Measurements from ENCODE around the gene PDP2.
"Not testable (repeated sequence)": the region's sequence is repeated elsewhere in the genome, so short reads cannot be mapped to it uniquely, and the experiment has no call there.

Gene PDP2

DNA sequence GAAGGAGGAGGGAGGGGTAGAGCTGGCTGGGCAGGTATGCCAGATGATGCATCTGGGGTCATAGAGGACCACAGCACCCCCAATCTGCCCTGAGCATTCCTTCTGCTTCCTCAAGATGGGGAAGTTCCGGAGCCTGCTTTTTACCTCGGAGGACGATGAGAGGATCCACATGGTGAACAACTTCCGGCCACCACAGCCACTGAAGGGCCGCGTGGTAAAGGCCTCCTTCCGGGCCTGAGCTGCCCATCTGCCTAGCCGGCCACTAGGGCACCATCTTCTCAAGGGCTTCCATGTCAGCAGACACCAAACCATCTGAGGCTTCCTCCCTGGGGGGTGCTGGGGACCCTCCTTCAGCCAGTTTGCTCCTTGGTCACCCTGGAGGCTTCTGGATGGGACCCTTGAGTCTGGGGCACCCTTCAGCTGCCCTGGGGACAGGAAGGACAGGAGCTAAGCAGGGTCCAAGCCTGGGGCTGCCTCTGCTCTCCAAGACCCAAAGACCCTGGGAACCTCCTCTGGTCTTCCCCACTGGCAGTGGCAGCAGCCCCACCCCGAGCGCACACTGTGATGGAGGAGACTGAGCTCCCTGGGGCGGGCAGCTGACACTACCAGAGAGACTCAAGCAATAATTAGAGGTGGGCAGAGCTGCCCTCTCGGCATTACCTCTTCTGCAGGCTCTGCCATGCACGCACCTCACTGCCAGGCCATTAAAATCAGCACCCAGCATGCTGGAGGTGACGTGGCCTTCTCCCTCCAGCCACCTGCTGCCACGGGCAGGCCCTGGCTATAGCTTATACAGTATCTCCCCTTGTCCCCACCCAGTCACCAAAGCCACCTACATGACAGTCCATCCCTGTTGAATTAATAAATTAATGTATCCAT, 26.8 kb upstream of the PDP2 start:
- Histone ChIP-seq H3K9me3 (ENCODE audit: control insufficient read depth, low read length) (no peaks in the 10 kb centered on the region), H3K36me3 (ENCODE audit: control insufficient read depth, insufficient read depth, low read length) (no peaks in the 10 kb centered on the region), H3K4me1 (ENCODE audit: control insufficient read depth, insufficient read depth, low read length, poor library complexity, severe bottlenecking) (no peaks in the 10 kb centered on the region), H3K27ac (ENCODE audit: insufficient read depth, low read length, poor library complexity, severe bottlenecking) (no peak overlapping the region), H3K4me3 (ENCODE audit: insufficient read depth, low read depth, low read length, poor library complexity, severe bottlenecking) (no peak overlapping the region), H3K27me3 (replicated peaks; ENCODE audit: control insufficient read depth, insufficient read depth, low read length, poor library complexity, severe bottlenecking) (no peaks in the 10 kb centered on the region)
- no peak for DNase-seq

DNA sequence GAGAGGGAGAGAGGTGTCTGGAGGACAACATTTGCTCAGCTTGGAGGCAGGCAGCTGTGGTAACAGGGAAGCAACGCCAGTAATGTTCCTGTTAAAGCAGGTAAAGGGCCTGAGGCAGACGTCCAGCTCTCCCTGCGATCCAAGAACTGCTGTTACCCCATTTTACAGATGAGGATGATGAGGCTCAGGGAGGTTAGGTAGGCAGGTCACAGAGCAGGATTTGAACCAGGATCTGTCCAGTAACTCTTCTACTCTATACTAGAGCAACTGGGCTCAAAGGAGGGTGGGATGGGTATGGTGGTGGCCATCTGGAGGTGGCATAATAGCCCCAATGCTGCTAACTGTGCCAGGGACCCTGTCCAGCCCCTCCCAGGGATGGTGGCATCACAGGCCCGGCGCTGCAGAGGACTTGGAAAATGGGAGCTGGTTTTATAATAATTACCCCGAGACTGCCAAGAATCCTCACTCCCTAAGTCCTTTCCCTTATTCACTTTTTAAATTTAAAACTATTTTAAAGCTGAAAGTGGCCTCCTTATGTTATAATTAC, 24.1 kb upstream of the PDP2 start:
- Histone ChIP-seq H3K36me3 (ENCODE audit: control insufficient read depth, insufficient read depth, low read length) (no peaks in the 10 kb centered on the region), H3K27me3 (replicated peaks; ENCODE audit: control insufficient read depth, insufficient read depth, low read length, poor library complexity, severe bottlenecking) (no peaks in the 10 kb centered on the region), H3K27ac (ENCODE audit: insufficient read depth, low read length, poor library complexity, severe bottlenecking) (no peak overlapping the region), H3K9me3 (ENCODE audit: control insufficient read depth, low read length) (no peaks in the 10 kb centered on the region), H3K4me1 (ENCODE audit: control insufficient read depth, insufficient read depth, low read length, poor library complexity, severe bottlenecking) (no peaks in the 10 kb centered on the region), H3K4me3 (ENCODE audit: insufficient read depth, low read depth, low read length, poor library complexity, severe bottlenecking) (no peak overlapping the region)
- DNase-seq = no peak

DNA sequence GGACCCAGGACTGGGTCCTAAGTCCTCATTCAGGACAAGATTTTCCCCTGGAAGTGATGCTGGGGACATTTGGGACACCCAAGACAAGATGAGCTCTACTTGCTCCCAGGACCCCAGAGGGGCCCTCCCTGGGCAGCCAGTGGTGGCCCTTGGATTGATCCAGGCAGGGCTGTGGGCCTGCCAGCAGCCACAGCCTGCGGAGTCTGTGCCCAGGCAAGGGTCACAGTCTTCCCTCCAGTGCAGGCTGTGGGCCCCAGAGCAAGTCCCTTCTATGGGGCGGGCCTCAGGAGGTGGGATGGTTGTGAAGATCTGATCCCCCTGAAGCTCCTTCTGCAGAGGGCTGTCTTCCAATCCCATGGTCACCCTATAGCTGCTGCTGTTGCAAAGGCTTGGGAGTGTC, 23.5 kb upstream of the PDP2 start:
- no peaks in the 10 kb centered on the region for H3K4me1 ChIP-seq (ENCODE audit: control insufficient read depth, insufficient read depth, low read length, poor library complexity, severe bottlenecking)
- H3K36me3 ChIP-seq (ENCODE audit: control insufficient read depth, insufficient read depth, low read length) = no peaks in the 10 kb centered on the region
- no peak overlapping the region for H3K4me3 ChIP-seq (ENCODE audit: insufficient read depth, low read depth, low read length, poor library complexity, severe bottlenecking)
- no peaks in the 10 kb centered on the region for H3K27me3 ChIP-seq (replicated peaks; ENCODE audit: control insufficient read depth, insufficient read depth, low read length, poor library complexity, severe bottlenecking)
- no peak for DNase-seq
- H3K27ac ChIP-seq (ENCODE audit: insufficient read depth, low read length, poor library complexity, severe bottlenecking) = no peak overlapping the region
- H3K9me3 ChIP-seq (ENCODE audit: control insufficient read depth, low read length) = no peaks in the 10 kb centered on the region

DNA sequence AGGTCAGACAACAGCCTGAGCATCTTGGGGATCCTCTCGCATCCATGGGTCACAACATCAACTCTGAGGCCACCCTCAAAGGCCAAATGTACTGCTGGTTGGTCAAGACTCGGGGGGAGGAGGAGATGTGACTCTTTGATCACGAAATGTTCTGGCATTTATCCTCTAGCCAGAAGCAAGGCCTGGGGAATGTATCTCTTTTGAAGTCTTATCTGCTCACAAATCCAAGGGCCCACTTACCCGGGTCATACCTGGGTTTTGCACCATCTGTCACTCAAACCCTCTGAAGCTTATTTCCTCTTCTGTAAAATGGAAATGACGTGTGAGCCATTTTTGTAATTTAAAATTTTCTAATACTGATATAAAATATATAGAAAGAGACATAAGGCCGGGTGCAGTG, 22.9 kb upstream of the PDP2 start:
- Histone ChIP-seq H3K36me3 (ENCODE audit: control insufficient read depth, insufficient read depth, low read length) (no peaks in the 10 kb centered on the region), H3K27me3 (replicated peaks; ENCODE audit: control insufficient read depth, insufficient read depth, low read length, poor library complexity, severe bottlenecking) (no peaks in the 10 kb centered on the region), H3K4me3 (ENCODE audit: insufficient read depth, low read depth, low read length, poor library complexity, severe bottlenecking) (no peak overlapping the region), H3K27ac (ENCODE audit: insufficient read depth, low read length, poor library complexity, severe bottlenecking) (no peak overlapping the region), H3K4me1 (ENCODE audit: control insufficient read depth, insufficient read depth, low read length, poor library complexity, severe bottlenecking) (no peaks in the 10 kb centered on the region), H3K9me3 (ENCODE audit: control insufficient read depth, low read length) (no peaks in the 10 kb centered on the region)
- no peak for DNase-seq

DNA sequence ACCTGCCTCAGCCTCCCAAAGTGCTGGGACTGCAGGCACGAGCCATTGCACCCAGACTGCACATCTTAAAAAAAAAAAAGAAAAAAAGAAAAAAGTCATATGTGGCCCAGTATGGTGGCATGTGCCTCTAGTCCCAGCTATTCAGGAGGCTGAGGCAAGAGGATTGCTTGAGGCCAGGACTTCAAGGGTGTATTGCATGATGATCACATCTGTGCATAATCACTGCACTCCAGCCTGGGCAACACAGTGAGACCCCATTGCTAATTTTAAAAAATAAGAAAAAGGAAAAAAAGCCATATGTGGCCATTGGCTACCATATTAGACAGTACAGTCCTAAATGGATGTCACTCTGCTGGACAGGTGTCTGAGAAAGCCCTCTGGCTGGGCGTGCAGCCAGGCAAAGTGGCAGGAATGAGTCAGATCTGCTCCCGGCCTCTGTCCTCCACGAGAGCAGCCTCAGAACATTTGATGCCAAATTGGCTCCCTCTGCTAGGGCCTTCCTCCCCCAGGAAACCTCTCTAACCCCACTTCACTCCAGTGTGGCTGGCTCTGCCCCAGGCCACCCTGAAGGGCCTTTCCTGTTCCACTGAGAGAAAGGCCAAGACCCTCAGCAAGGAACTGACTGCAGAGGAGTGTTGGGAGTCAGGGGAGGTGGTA, 21.4 kb upstream of the PDP2 start:
- Histone ChIP-seq H3K36me3 (ENCODE audit: control insufficient read depth, insufficient read depth, low read length) (no peaks in the 10 kb centered on the region), H3K4me1 (ENCODE audit: control insufficient read depth, insufficient read depth, low read length, poor library complexity, severe bottlenecking) (no peaks in the 10 kb centered on the region), H3K27me3 (replicated peaks; ENCODE audit: control insufficient read depth, insufficient read depth, low read length, poor library complexity, severe bottlenecking) (no peaks in the 10 kb centered on the region), H3K4me3 (ENCODE audit: insufficient read depth, low read depth, low read length, poor library complexity, severe bottlenecking) (no peak overlapping the region), H3K9me3 (ENCODE audit: control insufficient read depth, low read length) (no peaks in the 10 kb centered on the region), H3K27ac (ENCODE audit: insufficient read depth, low read length, poor library complexity, severe bottlenecking) (no peak overlapping the region)
- DNase-seq = no peak

DNA sequence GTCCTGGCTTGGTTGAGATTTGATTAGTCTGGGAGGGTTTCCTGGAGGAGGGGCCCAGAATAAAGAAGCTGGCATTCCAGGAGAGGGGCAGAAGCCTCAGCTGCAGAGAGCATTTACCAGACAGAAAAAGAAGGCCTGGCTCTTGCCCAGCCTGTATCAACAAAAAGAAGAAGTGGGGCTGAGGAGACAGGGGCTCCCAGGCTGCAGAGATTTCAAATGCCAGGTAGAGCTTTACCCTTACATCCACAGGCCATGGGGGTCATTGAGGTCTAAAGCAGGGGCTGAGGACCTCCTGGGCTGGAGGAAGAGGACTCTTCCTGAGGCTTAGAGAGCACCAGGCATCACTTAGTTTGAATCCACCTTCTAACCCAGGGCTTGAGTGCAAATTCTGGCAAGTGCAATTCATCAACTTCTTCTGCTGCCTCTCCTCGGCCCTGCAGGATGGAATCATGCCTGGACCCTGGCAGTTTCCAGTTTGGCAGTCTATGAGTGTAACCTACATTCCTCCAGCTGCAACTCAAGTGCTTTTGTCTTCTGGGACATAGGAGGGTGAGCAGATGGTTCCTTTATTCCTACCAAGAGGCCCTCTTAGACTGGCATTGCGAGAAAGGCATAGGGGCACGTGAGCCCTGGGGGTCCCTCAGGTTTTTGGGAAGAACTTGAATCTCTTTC, 20.8 kb upstream of the PDP2 start:
- Histone ChIP-seq H3K4me3 (ENCODE audit: insufficient read depth, low read depth, low read length, poor library complexity, severe bottlenecking) (no peak overlapping the region), H3K9me3 (ENCODE audit: control insufficient read depth, low read length) (no peaks in the 10 kb centered on the region), H3K4me1 (ENCODE audit: control insufficient read depth, insufficient read depth, low read length, poor library complexity, severe bottlenecking) (no peaks in the 10 kb centered on the region), H3K36me3 (ENCODE audit: control insufficient read depth, insufficient read depth, low read length) (no peaks in the 10 kb centered on the region), H3K27me3 (replicated peaks; ENCODE audit: control insufficient read depth, insufficient read depth, low read length, poor library complexity, severe bottlenecking) (no peaks in the 10 kb centered on the region), H3K27ac (ENCODE audit: insufficient read depth, low read length, poor library complexity, severe bottlenecking) (no peak overlapping the region)
- no peak for DNase-seq

DNA sequence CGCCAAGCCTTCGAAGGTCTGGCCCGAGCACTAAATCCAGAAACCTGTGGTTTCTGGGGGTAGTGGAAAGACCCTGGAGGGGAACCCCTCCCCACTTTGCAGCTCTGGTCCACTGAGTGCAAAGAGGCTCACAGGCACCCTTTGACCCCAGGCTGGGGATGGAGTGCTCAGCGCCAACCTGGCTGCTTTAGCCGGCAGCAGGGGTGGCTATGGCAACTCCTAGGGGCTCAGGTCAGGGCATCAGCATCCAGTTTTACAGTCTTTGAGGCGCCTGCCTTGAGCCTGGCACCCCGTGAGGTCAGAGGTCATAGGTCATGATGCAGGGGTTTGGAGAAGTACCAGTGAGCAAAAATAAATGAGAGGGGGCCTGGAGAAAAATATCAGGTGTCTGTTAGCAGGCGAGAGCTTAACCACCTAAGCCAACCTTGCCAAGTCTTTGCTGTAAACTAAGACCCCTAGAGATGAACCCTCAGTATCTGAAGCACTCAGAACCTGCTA, 18.2 kb upstream of the PDP2 start:
- no peak for DNase-seq
- Histone ChIP-seq H3K4me3 (ENCODE audit: insufficient read depth, low read depth, low read length, poor library complexity, severe bottlenecking) (no peak overlapping the region), H3K27me3 (replicated peaks; ENCODE audit: control insufficient read depth, insufficient read depth, low read length, poor library complexity, severe bottlenecking) (no peaks in the 10 kb centered on the region), H3K27ac (ENCODE audit: insufficient read depth, low read length, poor library complexity, severe bottlenecking) (no peak overlapping the region), H3K9me3 (ENCODE audit: control insufficient read depth, low read length) (no peaks in the 10 kb centered on the region), H3K4me1 (ENCODE audit: control insufficient read depth, insufficient read depth, low read length, poor library complexity, severe bottlenecking) (no peaks in the 10 kb centered on the region), H3K36me3 (ENCODE audit: control insufficient read depth, insufficient read depth, low read length) (no peaks in the 10 kb centered on the region)

DNA sequence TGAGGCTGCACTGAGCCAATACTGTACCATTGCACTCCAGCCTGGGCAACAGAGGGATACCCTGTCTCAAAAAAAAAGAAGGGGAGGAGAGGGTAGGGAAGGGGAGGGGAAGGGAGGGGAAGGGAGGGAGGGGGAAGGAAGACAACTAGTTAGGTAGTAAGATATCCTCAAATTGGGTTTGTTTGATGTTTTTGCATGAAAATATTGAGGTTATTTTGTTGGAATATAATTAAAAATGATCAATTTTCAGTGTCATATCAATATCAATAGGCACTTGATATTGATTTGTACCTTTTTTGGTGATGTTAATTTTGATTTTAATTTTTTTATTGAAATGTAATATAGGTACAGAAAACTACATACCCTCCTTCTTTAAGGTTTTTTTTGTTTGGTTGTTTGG, 16.6 kb upstream of the PDP2 start:
- Histone ChIP-seq H3K4me3 (ENCODE audit: insufficient read depth, low read depth, low read length, poor library complexity, severe bottlenecking) (no peak overlapping the region), H3K27me3 (replicated peaks; ENCODE audit: control insufficient read depth, insufficient read depth, low read length, poor library complexity, severe bottlenecking) (no peaks in the 10 kb centered on the region), H3K36me3 (ENCODE audit: control insufficient read depth, insufficient read depth, low read length) (no peaks in the 10 kb centered on the region), H3K4me1 (ENCODE audit: control insufficient read depth, insufficient read depth, low read length, poor library complexity, severe bottlenecking) (no peaks in the 10 kb centered on the region), H3K9me3 (ENCODE audit: control insufficient read depth, low read length) (no peaks in the 10 kb centered on the region), H3K27ac (ENCODE audit: insufficient read depth, low read length, poor library complexity, severe bottlenecking) (no peak overlapping the region)
- DNase-seq = no peak

DNA sequence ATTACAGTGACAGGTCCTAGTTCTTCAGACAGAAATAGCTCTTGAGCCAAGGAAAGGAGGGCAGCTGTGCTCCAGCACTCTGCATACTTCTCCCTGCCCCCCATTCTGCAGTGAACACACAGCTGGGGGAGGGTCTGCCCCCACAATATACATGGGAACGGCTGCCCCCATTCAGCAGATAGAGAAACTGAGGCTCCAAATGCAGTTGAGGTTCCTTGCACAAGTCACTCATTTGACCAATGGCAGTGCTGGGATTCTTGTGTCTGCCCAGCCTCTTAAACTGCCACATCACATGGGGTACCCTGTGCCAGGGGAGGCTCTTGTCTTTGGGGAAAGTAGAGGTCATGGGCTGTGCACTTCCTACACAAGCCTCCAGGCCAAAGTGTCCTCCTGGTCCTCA, 10.9 kb upstream of the PDP2 start:
- no peaks in the 10 kb centered on the region for H3K27me3 ChIP-seq (replicated peaks; ENCODE audit: control insufficient read depth, insufficient read depth, low read length, poor library complexity, severe bottlenecking)
- H3K36me3 ChIP-seq (ENCODE audit: control insufficient read depth, insufficient read depth, low read length) = no peaks in the 10 kb centered on the region
- DNase-seq = no peak
- H3K9me3 ChIP-seq (ENCODE audit: control insufficient read depth, low read length) = no peaks in the 10 kb centered on the region
- no peaks in the 10 kb centered on the region for H3K4me1 ChIP-seq (ENCODE audit: control insufficient read depth, insufficient read depth, low read length, poor library complexity, severe bottlenecking)
- H3K27ac ChIP-seq (ENCODE audit: insufficient read depth, low read length, poor library complexity, severe bottlenecking) = no peak overlapping the region
- H3K4me3 ChIP-seq (ENCODE audit: insufficient read depth, low read depth, low read length, poor library complexity, severe bottlenecking) = no peak overlapping the region

DNA sequence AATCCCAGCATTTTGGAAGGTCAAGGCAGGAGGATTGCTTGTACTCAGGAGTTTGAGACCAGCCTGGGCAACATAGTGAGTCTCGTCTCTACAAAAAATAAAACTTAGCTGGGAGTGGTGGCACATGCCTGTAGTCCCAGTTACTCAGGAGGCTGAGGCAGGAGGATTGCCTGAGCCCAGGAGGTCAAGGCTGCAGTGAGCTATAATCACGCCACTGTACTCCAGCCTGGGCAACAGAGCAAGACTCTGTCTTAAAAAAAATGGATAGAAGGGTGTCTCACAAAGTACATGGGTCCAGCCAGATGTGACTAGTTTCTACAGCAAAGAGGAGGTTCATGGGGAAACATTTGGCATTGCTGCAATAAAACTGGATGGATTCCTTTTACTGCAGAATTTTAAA, 9.0 kb upstream of the PDP2 start:
- not testable (repeated sequence) for H3K4me3 ChIP-seq (ENCODE audit: insufficient read depth, low read depth, low read length, poor library complexity, severe bottlenecking)

More for the DNA sequence above, 9.0 kb upstream of the PDP2 start:
- H3K36me3 ChIP-seq (ENCODE audit: control insufficient read depth, insufficient read depth, low read length); H3K4me1 ChIP-seq (ENCODE audit: control insufficient read depth, insufficient read depth, low read length, poor library complexity, severe bottlenecking); H3K27me3 ChIP-seq (replicated peaks; ENCODE audit: control insufficient read depth, insufficient read depth, low read length, poor library complexity, severe bottlenecking); H3K27ac ChIP-seq (ENCODE audit: insufficient read depth, low read length, poor library complexity, severe bottlenecking); DNase-seq; H3K9me3 ChIP-seq (ENCODE audit: control insufficient read depth, low read length): not testable (repeated sequence)
